ENCODE results near the gene POU6F2.
"Not testable (repeated sequence)": the region's sequence is repeated elsewhere in the genome, so short reads cannot be mapped to it uniquely, and the experiment has no call there.

The POU6F2 gene

GRCh38 chr7:38940774-38941173 lies 36.9 kb upstream of the POU6F2 start:
- Histone ChIP-seq H3K9me2 (replicated peaks; ENCODE audit: low read depth, low read length) (no peaks in the 10 kb centered on the region), H3K4me3 (ENCODE audit: low read length, poor library complexity, severe bottlenecking) (no peak overlapping the region), H3K27me3 (ENCODE audit: insufficient read depth, low read length, poor library complexity, severe bottlenecking) (no peaks in the 10 kb centered on the region), H3K36me3 (ENCODE audit: insufficient read depth, low read length) (no peaks in the 10 kb centered on the region), H2AFZ (ENCODE audit: low read length) (no peak overlapping the region), H3K4me2 (ENCODE audit: low read depth, low read length, poor library complexity, severe bottlenecking) (no peak overlapping the region), H3F3A (ENCODE audit: low read depth) (no peaks in the 10 kb centered on the region), H3K9ac (ENCODE audit: low read depth, low read length, poor library complexity, severe bottlenecking) (no peak overlapping the region), H3K79me2 (ENCODE audit: insufficient read depth, low read length) (no peaks in the 10 kb centered on the region), H4K20me1 (ENCODE audit: insufficient read depth, low read length, poor library complexity, severe bottlenecking) (no peaks in the 10 kb centered on the region), H3K4me1 (ENCODE audit: insufficient read depth, low read length, poor library complexity, severe bottlenecking) (no peaks in the 10 kb centered on the region), H3K9me3 (ENCODE audit: insufficient read depth, low read depth, low read length) (no peaks in the 10 kb centered on the region)
- TF ChIP-seq, protein P1, sequence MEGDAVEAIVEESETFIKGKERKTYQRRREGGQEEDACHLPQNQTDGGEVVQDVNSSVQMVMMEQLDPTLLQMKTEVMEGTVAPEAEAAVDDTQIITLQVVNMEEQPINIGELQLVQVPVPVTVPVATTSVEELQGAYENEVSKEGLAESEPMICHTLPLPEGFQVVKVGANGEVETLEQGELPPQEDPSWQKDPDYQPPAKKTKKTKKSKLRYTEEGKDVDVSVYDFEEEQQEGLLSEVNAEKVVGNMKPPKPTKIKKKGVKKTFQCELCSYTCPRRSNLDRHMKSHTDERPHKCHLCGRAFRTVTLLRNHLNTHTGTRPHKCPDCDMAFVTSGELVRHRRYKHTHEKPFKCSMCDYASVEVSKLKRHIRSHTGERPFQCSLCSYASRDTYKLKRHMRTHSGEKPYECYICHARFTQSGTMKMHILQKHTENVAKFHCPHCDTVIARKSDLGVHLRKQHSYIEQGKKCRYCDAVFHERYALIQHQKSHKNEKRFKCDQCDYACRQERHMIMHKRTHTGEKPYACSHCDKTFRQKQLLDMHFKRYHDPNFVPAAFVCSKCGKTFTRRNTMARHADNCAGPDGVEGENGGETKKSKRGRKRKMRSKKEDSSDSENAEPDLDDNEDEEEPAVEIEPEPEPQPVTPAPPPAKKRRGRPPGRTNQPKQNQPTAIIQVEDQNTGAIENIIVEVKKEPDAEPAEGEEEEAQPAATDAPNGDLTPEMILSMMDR (conservative IDR thresholded peaks at IDR 0.05; ENCODE audit: low read length) = no peak
- no peak for TF ChIP-seq EZH2phosphoT487 (IDR thresholded peaks at IDR 0.05; ENCODE audit: borderline replicate concordance)

GRCh38 chr7:38942431-38943051 lies 35.2 kb upstream of the POU6F2 start:
- Histone ChIP-seq H2AFZ (ENCODE audit: low read length) (no peak overlapping the region), H3K9me3 (ENCODE audit: insufficient read depth, low read depth, low read length) (no peaks in the 10 kb centered on the region), H3K4me3 (ENCODE audit: low read length, poor library complexity, severe bottlenecking) (no peak overlapping the region), H3K4me1 (ENCODE audit: insufficient read depth, low read length, poor library complexity, severe bottlenecking) (no peaks in the 10 kb centered on the region), H3K4me2 (ENCODE audit: low read depth, low read length, poor library complexity, severe bottlenecking) (no peak overlapping the region), H4K20me1 (ENCODE audit: insufficient read depth, low read length, poor library complexity, severe bottlenecking) (no peaks in the 10 kb centered on the region), H3K27me3 (ENCODE audit: insufficient read depth, low read length, poor library complexity, severe bottlenecking) (no peaks in the 10 kb centered on the region), H3K9me2 (replicated peaks; ENCODE audit: low read depth, low read length) (no peaks in the 10 kb centered on the region), H3K9ac (ENCODE audit: low read depth, low read length, poor library complexity, severe bottlenecking) (no peak overlapping the region), H3F3A (ENCODE audit: low read depth) (no peaks in the 10 kb centered on the region), H3K79me2 (ENCODE audit: insufficient read depth, low read length) (no peaks in the 10 kb centered on the region), H3K36me3 (ENCODE audit: insufficient read depth, low read length) (no peaks in the 10 kb centered on the region)
- TF ChIP-seq, protein P1 (conservative IDR thresholded peaks at IDR 0.05; ENCODE audit: low read length) = no peak
- TF ChIP-seq EZH2phosphoT487 (IDR thresholded peaks at IDR 0.05; ENCODE audit: borderline replicate concordance) = no peak

- H3K4me2 ChIP-seq (ENCODE audit: low read depth, low read length, poor library complexity, severe bottlenecking); H3K36me3 ChIP-seq (ENCODE audit: insufficient read depth, low read length): not testable (repeated sequence)
Measured at GRCh38 chr7:38947541-38947940, 30.2 kb upstream of the POU6F2 start.

DNA sequence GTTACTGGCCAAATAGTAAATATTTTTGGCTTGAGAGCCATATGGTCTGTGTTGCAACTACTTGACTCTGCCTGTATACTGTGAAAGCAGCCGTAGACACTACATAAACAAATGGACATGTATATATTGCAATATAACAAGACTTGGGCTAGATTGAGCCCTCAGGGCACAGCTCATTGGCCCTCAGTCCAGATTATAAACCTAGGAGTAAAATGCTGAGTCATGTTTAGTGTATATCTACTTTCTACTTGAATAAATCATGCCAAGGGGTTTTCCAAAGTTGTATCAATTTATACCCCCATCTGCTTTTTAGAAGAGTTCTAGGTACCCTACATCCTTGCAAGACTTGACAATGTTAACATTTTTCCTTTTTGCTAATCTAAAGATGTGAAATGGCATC lies 27.4 kb upstream of the POU6F2 start:
- no peak overlapping the region for H3K9ac ChIP-seq (ENCODE audit: low read depth, low read length, poor library complexity, severe bottlenecking)
- H2AFZ ChIP-seq (ENCODE audit: low read length) = no peak overlapping the region
- TF ChIP-seq, protein P1 (conservative IDR thresholded peaks at IDR 0.05; ENCODE audit: low read length) = no peak
- TF ChIP-seq EZH2phosphoT487 (IDR thresholded peaks at IDR 0.05; ENCODE audit: borderline replicate concordance) = no peak
- no peaks in the 10 kb centered on the region for H4K20me1 ChIP-seq (ENCODE audit: insufficient read depth, low read length, poor library complexity, severe bottlenecking)
- H3K9me3 ChIP-seq (ENCODE audit: insufficient read depth, low read depth, low read length) = no peaks in the 10 kb centered on the region
- H3K36me3 ChIP-seq (ENCODE audit: insufficient read depth, low read length) = no peaks in the 10 kb centered on the region
- no peaks in the 10 kb centered on the region for H3K9me2 ChIP-seq (replicated peaks; ENCODE audit: low read depth, low read length)
- H3K4me2 ChIP-seq (ENCODE audit: low read depth, low read length, poor library complexity, severe bottlenecking) = no peak overlapping the region
- H3K79me2 ChIP-seq (ENCODE audit: insufficient read depth, low read length) = no peaks in the 10 kb centered on the region
- H3K27me3 ChIP-seq (ENCODE audit: insufficient read depth, low read length, poor library complexity, severe bottlenecking) = no peaks in the 10 kb centered on the region
- H3F3A ChIP-seq (ENCODE audit: low read depth) = no peaks in the 10 kb centered on the region
- H3K4me1 ChIP-seq (ENCODE audit: insufficient read depth, low read length, poor library complexity, severe bottlenecking) = no peaks in the 10 kb centered on the region
- no peak overlapping the region for H3K4me3 ChIP-seq (ENCODE audit: low read length, poor library complexity, severe bottlenecking)

More at GRCh38 chr7:38947541-38947940, 30.2 kb upstream of the POU6F2 start:
- H3K27me3 ChIP-seq (ENCODE audit: insufficient read depth, low read length, poor library complexity, severe bottlenecking); H3K9me3 ChIP-seq (ENCODE audit: insufficient read depth, low read depth, low read length); H4K20me1 ChIP-seq (ENCODE audit: insufficient read depth, low read length, poor library complexity, severe bottlenecking); H3K4me3 ChIP-seq (ENCODE audit: low read length, poor library complexity, severe bottlenecking); H3F3A ChIP-seq (ENCODE audit: low read depth); H3K79me2 ChIP-seq (ENCODE audit: insufficient read depth, low read length); H3K4me1 ChIP-seq (ENCODE audit: insufficient read depth, low read length, poor library complexity, severe bottlenecking); H3K9ac ChIP-seq (ENCODE audit: low read depth, low read length, poor library complexity, severe bottlenecking); H2AFZ ChIP-seq (ENCODE audit: low read length); H3K9me2 ChIP-seq (replicated peaks; ENCODE audit: low read depth, low read length): not testable (repeated sequence)

Measured in Loucy (cell line).